Breast epithelium (tissue), 3 donors: ENCODE results near the gene PIM2.

ENCODE experiments used
- POLR2AphosphoS5 ChIP-seq, 3 donors: sonication (generic); formaldehyde crosslinking; IDR thresholded peaks; one replicate each; pipeline ENCODE4 v1.6.1; 2017; ENCODE audit warnings: antibody characterized with exemption in 3 of 3
- TF ChIP-seq, protein P1 (sequence below), 3 donors: fragments of 450-650 bp; IDR thresholded peaks; one replicate each; pipeline ENCODE4 v1.5.1; 2016 to 2017; ENCODE audit warnings: antibody characterized with exemption in 3 of 3, mild to moderate bottlenecking in 3 of 3, moderate library complexity in 3 of 3

DNA sequence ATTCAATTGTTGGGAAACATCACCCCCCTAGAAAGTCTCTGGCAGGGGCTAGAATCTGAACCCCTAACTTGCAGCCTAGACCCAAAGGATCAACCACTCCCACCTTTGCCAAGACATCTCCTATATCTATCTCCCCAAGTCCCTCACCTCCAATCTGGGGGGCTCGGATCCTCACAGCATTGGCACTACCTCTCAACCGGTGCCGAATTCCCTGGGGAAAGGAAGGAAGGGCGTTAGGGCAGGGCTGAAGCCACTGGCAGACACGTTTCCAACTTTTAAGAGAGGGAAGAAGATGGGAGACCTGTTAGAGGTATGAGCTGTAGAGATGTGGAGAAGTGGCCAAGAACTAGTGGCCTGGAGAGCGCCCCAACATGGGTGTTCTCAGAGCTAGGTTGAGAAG, 23.9 kb downstream of the PIM2 start:
- TF ChIP-seq POLR2AphosphoS5 (IDR thresholded peaks at IDR 0.05) = no peak
- TF ChIP-seq, protein P1, sequence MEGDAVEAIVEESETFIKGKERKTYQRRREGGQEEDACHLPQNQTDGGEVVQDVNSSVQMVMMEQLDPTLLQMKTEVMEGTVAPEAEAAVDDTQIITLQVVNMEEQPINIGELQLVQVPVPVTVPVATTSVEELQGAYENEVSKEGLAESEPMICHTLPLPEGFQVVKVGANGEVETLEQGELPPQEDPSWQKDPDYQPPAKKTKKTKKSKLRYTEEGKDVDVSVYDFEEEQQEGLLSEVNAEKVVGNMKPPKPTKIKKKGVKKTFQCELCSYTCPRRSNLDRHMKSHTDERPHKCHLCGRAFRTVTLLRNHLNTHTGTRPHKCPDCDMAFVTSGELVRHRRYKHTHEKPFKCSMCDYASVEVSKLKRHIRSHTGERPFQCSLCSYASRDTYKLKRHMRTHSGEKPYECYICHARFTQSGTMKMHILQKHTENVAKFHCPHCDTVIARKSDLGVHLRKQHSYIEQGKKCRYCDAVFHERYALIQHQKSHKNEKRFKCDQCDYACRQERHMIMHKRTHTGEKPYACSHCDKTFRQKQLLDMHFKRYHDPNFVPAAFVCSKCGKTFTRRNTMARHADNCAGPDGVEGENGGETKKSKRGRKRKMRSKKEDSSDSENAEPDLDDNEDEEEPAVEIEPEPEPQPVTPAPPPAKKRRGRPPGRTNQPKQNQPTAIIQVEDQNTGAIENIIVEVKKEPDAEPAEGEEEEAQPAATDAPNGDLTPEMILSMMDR (IDR thresholded peaks at IDR 0.05) = no peak
